SK-N-SH (cell line): ENCODE results near the gene SLC16A12. TPM values are rescaled to one million over a fixed set of nuclear protein-coding genes. Genes with fewer than 3 reads are reported as not detected.

Source experiments
- CTCF ChIA-PET: fragments of 300-600, 350-600 bp; formaldehyde crosslinking; extraction: SDS; loops from one replicate; lab custom pipeline; 2021; lab: Yijun Ruan, JAX
- POLR2A ChIA-PET: fragments of 350-600 bp; sonication (Branson Sonifier 250); formaldehyde crosslinking; extraction: SDS; loops from one replicate; lab custom pipeline; 2020; ENCODE audit warnings: antibody characterized with exemption, inconsistent platforms; lab: Yijun Ruan, JAX
- DNase-seq: peaks from one replicate; pipeline ENCODE4 v3.0.0; 2012
- H2AFZ ChIP-seq: fragments of 200-600 bp; sonication (generic); 2 replicates; pipeline ENCODE4 v1.8.1; 2016; ENCODE audit warnings: antibody characterized with exemption, mild to moderate bottlenecking, low read depth
- H3F3A ChIP-seq: fragments of 200-600 bp; sonication (generic); replicated peaks from 2 replicates; pipeline ENCODE3; 2016; ENCODE audit warnings: antibody characterized with exemption, mild to moderate bottlenecking; ENCODE audit not compliant: insufficient read depth
- H3K27ac ChIP-seq, 2 experiments: fragments of 200-500 bp in 1 of 2; fragments of 200-600 bp in 1 of 2; sonication (Bioruptor generic) in 1 of 2; sonication (generic), shearing (Covaris generic) in 1 of 2; 2 replicates each; pipeline versions ENCODE4 v1.5.1 to v1.6.1; 2014 to 2016; ENCODE audit warnings: low read depth in 2 of 2, inconsistent platforms in 1 of 2, low read length in 1 of 2, mild to moderate bottlenecking in 1 of 2, mixed read lengths in 1 of 2
- H3K27me3 ChIP-seq: fragments of 200-600 bp; sonication (generic), shearing (Covaris generic); 2 replicates; pipeline ENCODE4 v1.6.1; 2016; ENCODE audit warnings: mixed run types; ENCODE audit not compliant: insufficient read depth
- H3K36me3 ChIP-seq, 2 experiments: fragments of 200-500 bp in 1 of 2; fragments of 200-600 bp in 1 of 2; sonication (Bioruptor generic) in 1 of 2; sonication (generic) in 1 of 2; replicated peaks in 1 of 2; 2 replicates each; pipeline versions ENCODE3 to v1.5.1; 2014 to 2016; ENCODE audit warnings: low read length in 1 of 2, mild to moderate bottlenecking in 1 of 2; ENCODE audit not compliant: insufficient read depth in 2 of 2, control insufficient read depth in 1 of 2
- H3K4me1 ChIP-seq, 2 experiments: fragments of 200-500 bp in 1 of 2; fragments of 200-600 bp in 1 of 2; sonication (Bioruptor generic) in 1 of 2; sonication (generic), shearing (Covaris generic) in 1 of 2; 2 replicates each; pipeline versions ENCODE4 v1.5.1 to v1.6.1; 2014 to 2016; ENCODE audit warnings: low read depth in 1 of 2, low read length in 1 of 2, mixed run types in 1 of 2; ENCODE audit not compliant: insufficient read depth in 2 of 2, control insufficient read depth in 1 of 2
- H3K4me2 ChIP-seq: fragments of 200-600 bp; sonication (generic), shearing (Covaris generic); 2 replicates; pipeline ENCODE4 v1.6.1; 2017; ENCODE audit warnings: mixed run types
- H3K4me3 ChIP-seq, 2 experiments: fragments of 200-500 bp in 1 of 2; fragments of 200-600 bp in 1 of 2; sonication (Bioruptor generic) in 1 of 2; sonication (generic), shearing (Covaris generic) in 1 of 2; 2 replicates each; pipeline versions ENCODE4 v1.5.1 to v1.8.1; 2014 to 2016; ENCODE audit warnings: low read depth in 2 of 2, inconsistent platforms in 1 of 2, low read length in 1 of 2, mild to moderate bottlenecking in 1 of 2, mixed read lengths in 1 of 2, moderate library complexity in 1 of 2
- H3K79me2 ChIP-seq: fragments of 200-600 bp; sonication (generic); 2 replicates; pipeline ENCODE4 v1.8.1; 2017; ENCODE audit warnings: mild to moderate bottlenecking; ENCODE audit not compliant: insufficient read depth
- H3K9ac ChIP-seq: fragments of 200-600 bp; sonication (generic); 2 replicates; pipeline ENCODE4 v1.6.1; 2017; ENCODE audit warnings: mixed run types
- H3K9me2 ChIP-seq: fragments of 200-600 bp; sonication (generic); 2 replicates; pipeline ENCODE4 v1.6.1; 2017; ENCODE audit warnings: mixed run types
- H3K9me3 ChIP-seq: fragments of 200-600 bp; sonication (generic); 2 replicates; pipeline ENCODE4 v1.6.1; 2017; ENCODE audit warnings: mixed run types, mild to moderate bottlenecking, moderate library complexity
- H4K20me1 ChIP-seq: fragments of 200-600 bp; sonication (generic); 2 replicates; pipeline ENCODE4 v1.6.1; 2017; ENCODE audit warnings: mild to moderate bottlenecking, mixed run types; ENCODE audit not compliant: insufficient read depth
- CHD2 ChIP-seq: fragments of 150-350 bp; IDR thresholded peaks from 2 replicates; pipeline ENCODE4 v1.6.1; 2018; ENCODE audit warnings: low read length; ENCODE audit not compliant: partially characterized antibody
- ELF1 ChIP-seq: IDR thresholded peaks from 2 replicates; pipeline ENCODE4 v1.4.0; 2012
- EZH2phosphoT487 ChIP-seq: fragments of 200-600 bp; sonication (generic); IDR thresholded peaks from 2 replicates; pipeline ENCODE4 v1.6.1; 2017; ENCODE audit warnings: low read depth, mixed run types, mild to moderate bottlenecking, antibody characterized with exemption, moderate library complexity, borderline replicate concordance
- FOSL2 ChIP-seq: IDR thresholded peaks from 2 replicates; pipeline ENCODE4 v1.4.0; 2012; ENCODE audit warnings: low read depth, mild to moderate bottlenecking, moderate library complexity, borderline replicate concordance
- FOXJ3 ChIP-seq: sonication (generic); formaldehyde crosslinking; IDR thresholded peaks from 2 replicates; pipeline ENCODE4 v1.5.1; 2020; ENCODE audit warnings: mild to moderate bottlenecking, missing genetic modification reagents
- FOXM1 ChIP-seq: IDR thresholded peaks from 2 replicates; pipeline ENCODE4 v1.4.0; 2012; ENCODE audit warnings: low read depth, mild to moderate bottlenecking
- GABPA ChIP-seq: IDR thresholded peaks from 2 replicates; pipeline ENCODE4 v1.4.0; 2012; ENCODE audit warnings: low read depth, mild to moderate bottlenecking
- IRF3 ChIP-seq: fragments of 150-350 bp; IDR thresholded peaks from 2 replicates; pipeline ENCODE4 v1.6.1; 2016; ENCODE audit warnings: mild to moderate bottlenecking, low read depth, low read length
- MAX ChIP-seq: IDR thresholded peaks from 2 replicates; pipeline ENCODE4 v1.4.0; 2012; ENCODE audit warnings: low read depth
- MEF2A ChIP-seq: IDR thresholded peaks from 2 replicates; pipeline ENCODE4 v1.4.0; 2012; ENCODE audit warnings: low read depth, borderline replicate concordance
- MXI1 ChIP-seq: IDR thresholded peaks from 2 replicates; pipeline ENCODE4 v1.6.1; 2012; ENCODE audit warnings: mild to moderate bottlenecking, low read depth, low read length, improper control_type of control experiment
- PBX3 ChIP-seq: IDR thresholded peaks from 2 replicates; pipeline ENCODE4; 2012
- RAD21 ChIP-seq: IDR thresholded peaks from 2 replicates; pipeline ENCODE4 v1.6.1; 2012; ENCODE audit warnings: mild to moderate bottlenecking, low read length
- RCOR1 ChIP-seq: fragments of 150-350 bp; IDR thresholded peaks from 2 replicates; pipeline ENCODE4 v1.6.1; 2017; ENCODE audit warnings: antibody characterized with exemption, low read length
- SMC3 ChIP-seq: IDR thresholded peaks from 2 replicates; pipeline ENCODE4 v1.6.1; 2012; ENCODE audit warnings: low read depth, low read length, improper control_type of control experiment
- TEAD4 ChIP-seq: IDR thresholded peaks from 2 replicates; pipeline ENCODE4 v1.4.0; 2012; ENCODE audit warnings: mild to moderate bottlenecking, borderline replicate concordance; ENCODE audit not compliant: insufficient read depth
- USF2 ChIP-seq: fragments of 150-350 bp; IDR thresholded peaks from 2 replicates; pipeline ENCODE4 v1.6.1; 2017; ENCODE audit warnings: antibody characterized with exemption, low read length, low read depth, borderline replicate concordance
- YY1 ChIP-seq: IDR thresholded peaks from 2 replicates; pipeline ENCODE4 v1.4.0; 2012; ENCODE audit warnings: low read depth, mild to moderate bottlenecking
- WGBS: methylation state at CpG from one replicate; pipeline ENCODE4 v1.1.6; 2017; ENCODE audit warnings: low lambda C conversion rate; 5-methylcytosine and 5-hydroxymethylcytosine counted together
- polyA plus RNA-seq, 3 experiments: library from polyadenylated mRNA; depleted of rRNA; stranded (reverse); fragments of >200 nt; gene quantifications; 2 replicates each; pipeline ENCODE4 v1.2.3, GENCODE V29; 2012

SLC16A12 gene
- polyA plus RNA-seq, 1 of the 3 experiments (the other 2 are of a cell fraction), result 0.13 TPM

- WGBS, result 90% methylated on average over 2 of the region's 2 CpGs
- no peak overlapping the region for H3K4me2 ChIP-seq
- H3K36me3 ChIP-seq, result no peaks in the 10 kb centered on the region
- no peaks in the 10 kb centered on the region for H4K20me1 ChIP-seq
- H3F3A ChIP-seq, result no peaks in the 10 kb centered on the region
- no peaks in the 10 kb centered on the region for H3K27me3 ChIP-seq
- no peak overlapping the region for H2AFZ ChIP-seq
- H3K4me3 ChIP-seq, result no peak overlapping the region
- no peak overlapping the region for H3K9ac ChIP-seq
- H3K9me2 ChIP-seq, result no peaks in the 10 kb centered on the region
- no peak overlapping the region for H3K27ac ChIP-seq
- POLR2A ChIA-PET, result no interaction called here
- TF ChIP-seq YY1, result no peak
- TF ChIP-seq MXI1, result no peak
- no peak for TF ChIP-seq RCOR1
- TF ChIP-seq FOXM1, result no peak
- no peak for TF ChIP-seq EZH2phosphoT487
- TF ChIP-seq MAX, result no peak
- no peak for TF ChIP-seq MEF2A
- no peak for TF ChIP-seq GABPA
- H3K4me1 ChIP-seq, result no peaks in the 10 kb centered on the region
- H3K9me3 ChIP-seq, result no peaks in the 10 kb centered on the region
- CTCF ChIA-PET, result no interaction called here
- DNase-seq, result no peak
- H3K79me2 ChIP-seq, result no peaks in the 10 kb centered on the region
Observed at GRCh38 chr10:89504691-89505090, 30.7 kb downstream of the SLC16A12 start.

GRCh38 chr10:89503652-89504370 is 31.6 kb downstream of the SLC16A12 start:
- no peaks in the 10 kb centered on the region for H3K36me3 ChIP-seq
- H3K9ac ChIP-seq, result no peak overlapping the region
- ChIA-PET CTCF (no interaction called here), POLR2A (no interaction called here)
- no peak overlapping the region for H2AFZ ChIP-seq
- H3K4me1 ChIP-seq, result no peaks in the 10 kb centered on the region
- WGBS, result 88% methylated on average over 4 of the region's 4 CpGs
- H3F3A ChIP-seq, result no peaks in the 10 kb centered on the region
- no peaks in the 10 kb centered on the region for H3K9me2 ChIP-seq
- DNase-seq, result no peak
- H3K79me2 ChIP-seq, result no peaks in the 10 kb centered on the region
- H3K27me3 ChIP-seq, result no peaks in the 10 kb centered on the region
- H3K27ac ChIP-seq, result no peak overlapping the region
- no peak for TF ChIP-seq FOXM1
- TF ChIP-seq, all 33 proteins: peak for 0
- H4K20me1 ChIP-seq, result no peaks in the 10 kb centered on the region
- H3K4me3 ChIP-seq, result no peak overlapping the region
- no peaks in the 10 kb centered on the region for H3K9me3 ChIP-seq
- H3K4me2 ChIP-seq, result no peak overlapping the region

- H3K9me3 ChIP-seq, result no peaks in the 10 kb centered on the region
- H3K9me2 ChIP-seq, result no peaks in the 10 kb centered on the region
- H4K20me1 ChIP-seq, result no peaks in the 10 kb centered on the region
- no peaks in the 10 kb centered on the region for H3K36me3 ChIP-seq
- no peaks in the 10 kb centered on the region for H3K4me1 ChIP-seq
- no peaks in the 10 kb centered on the region for H3K27me3 ChIP-seq
- no peaks in the 10 kb centered on the region for H3K79me2 ChIP-seq
- H3K27ac ChIP-seq, result no peak overlapping the region
- no peak for DNase-seq
- POLR2A ChIA-PET, result no interaction called here
- no peak overlapping the region for H3K9ac ChIP-seq
- H3K4me3 ChIP-seq, result no peak overlapping the region
- no peak overlapping the region for H2AFZ ChIP-seq
- no peaks in the 10 kb centered on the region for H3F3A ChIP-seq
- 79% methylated on average over 3 of the region's 3 CpGs for WGBS
- no peak overlapping the region for H3K4me2 ChIP-seq
- CTCF ChIA-PET, result no interaction called here
- TF ChIP-seq TEAD4 (no peak), IRF3 (no peak), CHD2 (no peak), USF2 (no peak), FOSL2 (no peak), FOXM1 (no peak), PBX3 (no peak), RAD21 (no peak), ELF1 (no peak), MXI1 (no peak), SMC3 (no peak), GABPA (no peak), YY1 (no peak), FOXJ3 (CRISPR knock-in tag) (no peak), EZH2phosphoT487 (no peak)
Observed at GRCh38 chr10:89503151-89503550, 32.2 kb downstream of the SLC16A12 start.
